ENCODE data around the gene AKR1E2.

The AKR1E2 gene

DNA sequence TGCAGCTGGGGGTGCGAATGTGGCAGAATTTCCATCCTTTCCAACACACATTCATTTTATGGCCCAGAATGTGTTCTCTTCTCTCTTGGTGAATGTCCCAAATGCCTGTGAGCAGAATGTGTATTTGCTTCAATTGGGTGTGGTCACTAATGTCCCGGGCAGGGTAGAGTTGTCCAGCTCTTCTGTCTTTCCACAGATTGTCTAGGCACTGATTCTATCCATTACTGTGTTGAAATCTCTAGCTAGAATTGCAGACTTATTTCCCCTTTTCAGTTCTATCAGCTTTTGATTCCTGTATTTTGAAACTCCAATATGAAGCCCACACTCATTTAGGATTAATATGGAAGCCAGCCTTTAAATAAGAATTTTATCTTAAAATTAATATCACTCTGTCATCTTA is 14.0 kb upstream of the AKR1E2 start (continued):
- TF ChIP-seq, protein P1, sequence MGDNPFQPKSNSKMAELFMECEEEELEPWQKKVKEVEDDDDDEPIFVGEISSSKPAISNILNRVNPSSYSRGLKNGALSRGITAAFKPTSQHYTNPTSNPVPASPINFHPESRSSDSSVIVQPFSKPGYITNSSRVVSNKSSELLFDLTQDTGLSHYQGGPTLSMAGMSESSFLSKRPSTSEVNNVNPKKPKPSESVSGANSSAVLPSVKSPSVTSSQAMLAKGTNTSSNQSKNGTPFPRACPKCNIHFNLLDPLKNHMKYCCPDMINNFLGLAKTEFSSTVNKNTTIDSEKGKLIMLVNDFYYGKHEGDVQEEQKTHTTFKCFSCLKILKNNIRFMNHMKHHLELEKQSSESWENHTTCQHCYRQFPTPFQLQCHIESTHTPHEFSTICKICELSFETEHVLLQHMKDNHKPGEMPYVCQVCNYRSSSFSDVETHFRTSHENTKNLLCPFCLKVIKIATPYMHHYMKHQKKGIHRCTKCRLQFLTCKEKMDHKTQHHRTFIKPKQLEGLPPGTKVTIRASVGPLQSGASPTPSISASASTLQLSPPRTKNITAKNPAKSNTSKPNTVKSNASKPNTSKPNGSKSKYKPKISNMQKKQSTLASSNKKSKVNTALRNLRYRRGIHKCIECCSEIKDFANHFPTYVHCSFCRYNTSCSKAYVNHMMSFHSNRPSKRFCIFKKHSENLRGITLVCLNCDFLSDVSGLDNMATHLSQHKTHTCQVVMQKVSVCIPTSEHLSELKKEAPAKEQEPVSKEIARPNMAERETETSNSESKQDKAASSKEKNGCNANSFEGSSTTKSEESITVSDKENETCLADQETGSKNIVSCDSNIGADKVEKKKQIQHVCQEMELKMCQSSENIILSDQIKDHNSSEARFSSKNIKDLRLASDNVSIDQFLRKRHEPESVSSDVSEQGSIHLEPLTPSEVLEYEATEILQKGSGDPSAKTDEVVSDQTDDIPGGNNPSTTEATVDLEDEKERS (tag by site-specific recombination; IDR thresholded peaks at IDR 0.05): no peak
- TF ChIP-seq ZNF184 (tag by site-specific recombination; IDR thresholded peaks at IDR 0.05): no peak
- TF ChIP-seq BCL11B (tag by site-specific recombination; IDR thresholded peaks at IDR 0.05; ENCODE audit: low read depth): no peak
- no peak for TF ChIP-seq ZFHX2 (tag by site-specific recombination; conservative IDR thresholded peaks at IDR 0.05)

DNA sequence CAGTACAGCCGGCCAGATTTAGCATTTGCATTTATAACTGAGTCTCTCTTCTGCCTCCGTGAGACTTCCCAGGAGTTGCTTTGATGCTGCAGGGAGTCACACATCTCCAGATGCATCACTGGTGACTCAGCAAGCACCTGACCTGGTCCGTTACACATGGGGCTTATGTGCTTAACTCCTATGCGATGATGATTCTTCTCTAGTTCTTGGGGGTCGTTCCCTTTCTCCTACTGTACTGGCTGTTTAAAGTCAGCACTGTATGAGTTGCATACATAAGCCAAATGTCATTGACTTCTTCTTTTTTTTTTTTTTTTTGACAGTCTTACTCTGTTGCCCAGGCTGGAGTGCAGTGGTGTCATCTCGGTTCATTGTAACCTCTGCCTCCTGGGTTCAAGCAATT is 13.0 kb upstream of the AKR1E2 start:
- CTCF ChIA-PET: interaction anchor here (0.9 to 4.2 kb wide), 7 partner anchors 8 to 621 kb away, joined by 3 to 31 read pairs (median 6); no protein-coding TSS in a partner anchor
- no peak overlapping the region for H3K27ac ChIP-seq (ENCODE audit: extremely low read depth, low read depth, low read length)
- H3K4me1 ChIP-seq (ENCODE audit: control insufficient read depth, insufficient read depth, low read length): no peaks in the 10 kb centered on the region
- H3K9me3 ChIP-seq (ENCODE audit: control insufficient read depth, insufficient read depth, low read depth, low read length): no peaks in the 10 kb centered on the region
- TF ChIP-seq KLF16 (tag by site-specific recombination; IDR thresholded peaks at IDR 0.05) (no peak), ZNF529 (tag by site-specific recombination; IDR thresholded peaks at IDR 0.05; ENCODE audit: insufficient replicate concordance) (no peak), ZNF121 (tag by site-specific recombination; IDR thresholded peaks at IDR 0.05) (no peak)
- TF ChIP-seq, protein P2, sequence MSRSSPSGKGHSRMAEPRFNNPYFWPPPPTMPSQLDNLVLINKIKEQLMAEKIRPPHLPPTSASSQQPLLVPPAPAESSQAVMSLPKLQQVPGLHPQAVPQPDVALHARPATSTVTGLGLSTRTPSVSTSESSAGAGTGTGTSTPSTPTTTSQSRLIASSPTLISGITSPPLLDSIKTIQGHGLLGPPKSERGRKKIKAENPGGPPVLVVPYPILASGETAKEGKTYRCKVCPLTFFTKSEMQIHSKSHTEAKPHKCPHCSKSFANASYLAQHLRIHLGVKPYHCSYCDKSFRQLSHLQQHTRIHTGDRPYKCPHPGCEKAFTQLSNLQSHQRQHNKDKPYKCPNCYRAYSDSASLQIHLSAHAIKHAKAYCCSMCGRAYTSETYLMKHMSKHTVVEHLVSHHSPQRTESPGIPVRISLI (tag by site-specific recombination; IDR thresholded peaks at IDR 0.05): peak; percentile 74
- H3K4me3 ChIP-seq (ENCODE audit: low read depth, low read length): no peak overlapping the region
- H3K36me3 ChIP-seq (ENCODE audit: control insufficient read depth in 2 of 2, insufficient read depth in 1 of 2, low read length in 2 of 2): no peaks in the 10 kb centered on the region
- POLR2A ChIA-PET: no interaction called here

DNA sequence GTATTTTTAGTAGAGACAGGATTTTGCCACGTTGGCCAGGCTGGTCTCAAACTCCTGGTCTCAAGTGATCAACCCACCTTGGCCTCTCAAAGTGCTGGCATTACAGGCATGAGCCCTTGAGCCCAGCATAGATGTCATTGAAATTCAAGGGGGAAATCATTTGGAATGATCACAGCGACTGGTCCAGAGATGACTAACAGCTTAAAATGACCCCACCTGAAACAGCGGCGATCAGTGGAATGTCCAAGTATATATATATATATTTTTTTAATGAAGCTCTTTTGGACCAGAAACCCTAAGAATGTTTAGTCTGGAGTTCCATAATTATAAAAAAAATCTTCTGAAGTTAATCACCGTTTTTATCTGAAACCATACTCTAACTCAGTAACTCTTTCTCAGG is 12.5 kb upstream of the AKR1E2 start:
- H3K4me1 ChIP-seq (ENCODE audit: control insufficient read depth, insufficient read depth, low read length): no peaks in the 10 kb centered on the region
- TF ChIP-seq ZNF626 (tag by site-specific recombination; IDR thresholded peaks at IDR 0.05): no peak
- TF ChIP-seq ZNF555 (tag by site-specific recombination; conservative IDR thresholded peaks at IDR 0.05): no peak
- no peak for TF ChIP-seq ZNF266 (tag by site-specific recombination; IDR thresholded peaks at IDR 0.05; ENCODE audit: low read depth)
- no peak for TF ChIP-seq ZNF521 (tag by site-specific recombination; IDR thresholded peaks at IDR 0.05)
- TF ChIP-seq KLF1 (tag by site-specific recombination; IDR thresholded peaks at IDR 0.05): no peak
- TF ChIP-seq ZNF596 (tag by site-specific recombination; IDR thresholded peaks at IDR 0.05): no peak
- TF ChIP-seq, protein P3, sequence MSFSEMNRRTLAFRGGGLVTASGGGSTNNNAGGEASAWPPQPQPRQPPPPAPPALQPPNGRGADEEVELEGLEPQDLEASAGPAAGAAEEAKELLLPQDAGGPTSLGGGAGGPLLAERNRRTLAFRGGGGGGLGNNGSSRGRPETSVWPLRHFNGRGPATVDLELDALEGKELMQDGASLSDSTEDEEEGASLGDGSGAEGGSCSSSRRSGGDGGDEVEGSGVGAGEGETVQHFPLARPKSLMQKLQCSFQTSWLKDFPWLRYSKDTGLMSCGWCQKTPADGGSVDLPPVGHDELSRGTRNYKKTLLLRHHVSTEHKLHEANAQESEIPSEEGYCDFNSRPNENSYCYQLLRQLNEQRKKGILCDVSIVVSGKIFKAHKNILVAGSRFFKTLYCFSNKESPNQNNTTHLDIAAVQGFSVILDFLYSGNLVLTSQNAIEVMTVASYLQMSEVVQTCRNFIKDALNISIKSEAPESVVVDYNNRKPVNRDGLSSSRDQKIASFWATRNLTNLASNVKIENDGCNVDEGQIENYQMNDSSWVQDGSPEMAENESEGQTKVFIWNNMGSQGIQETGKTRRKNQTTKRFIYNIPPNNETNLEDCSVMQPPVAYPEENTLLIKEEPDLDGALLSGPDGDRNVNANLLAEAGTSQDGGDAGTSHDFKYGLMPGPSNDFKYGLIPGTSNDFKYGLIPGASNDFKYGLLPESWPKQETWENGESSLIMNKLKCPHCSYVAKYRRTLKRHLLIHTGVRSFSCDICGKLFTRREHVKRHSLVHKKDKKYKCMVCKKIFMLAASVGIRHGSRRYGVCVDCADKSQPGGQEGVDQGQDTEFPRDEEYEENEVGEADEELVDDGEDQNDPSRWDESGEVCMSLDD (tag by site-specific recombination; IDR thresholded peaks at IDR 0.05): no peak
- TF ChIP-seq, protein P4, sequence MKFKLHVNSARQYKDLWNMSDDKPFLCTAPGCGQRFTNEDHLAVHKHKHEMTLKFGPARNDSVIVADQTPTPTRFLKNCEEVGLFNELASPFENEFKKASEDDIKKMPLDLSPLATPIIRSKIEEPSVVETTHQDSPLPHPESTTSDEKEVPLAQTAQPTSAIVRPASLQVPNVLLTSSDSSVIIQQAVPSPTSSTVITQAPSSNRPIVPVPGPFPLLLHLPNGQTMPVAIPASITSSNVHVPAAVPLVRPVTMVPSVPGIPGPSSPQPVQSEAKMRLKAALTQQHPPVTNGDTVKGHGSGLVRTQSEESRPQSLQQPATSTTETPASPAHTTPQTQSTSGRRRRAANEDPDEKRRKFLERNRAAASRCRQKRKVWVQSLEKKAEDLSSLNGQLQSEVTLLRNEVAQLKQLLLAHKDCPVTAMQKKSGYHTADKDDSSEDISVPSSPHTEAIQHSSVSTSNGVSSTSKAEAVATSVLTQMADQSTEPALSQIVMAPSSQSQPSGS (tag by site-specific recombination; IDR thresholded peaks at IDR 0.05; ENCODE audit: low read depth): no peak
- TF ChIP-seq, protein P5, sequence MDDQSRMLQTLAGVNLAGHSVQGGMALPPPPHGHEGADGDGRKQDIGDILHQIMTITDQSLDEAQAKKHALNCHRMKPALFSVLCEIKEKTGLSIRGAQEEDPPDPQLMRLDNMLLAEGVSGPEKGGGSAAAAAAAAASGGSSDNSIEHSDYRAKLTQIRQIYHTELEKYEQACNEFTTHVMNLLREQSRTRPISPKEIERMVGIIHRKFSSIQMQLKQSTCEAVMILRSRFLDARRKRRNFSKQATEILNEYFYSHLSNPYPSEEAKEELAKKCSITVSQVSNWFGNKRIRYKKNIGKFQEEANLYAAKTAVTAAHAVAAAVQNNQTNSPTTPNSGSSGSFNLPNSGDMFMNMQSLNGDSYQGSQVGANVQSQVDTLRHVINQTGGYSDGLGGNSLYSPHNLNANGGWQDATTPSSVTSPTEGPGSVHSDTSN (CRISPR knock-in tag; IDR thresholded peaks at IDR 0.05): no peak
- no peak for TF ChIP-seq ZNF23 (tag by site-specific recombination; IDR thresholded peaks at IDR 0.05; ENCODE audit: borderline replicate concordance)
- no peak for TF ChIP-seq ZNF221 (tag by site-specific recombination; IDR thresholded peaks at IDR 0.05; ENCODE audit: borderline replicate concordance)
- TF ChIP-seq ZNF658 (tag by site-specific recombination; IDR thresholded peaks at IDR 0.05): no peak
- no peak for TF ChIP-seq ZXDB (tag by site-specific recombination; IDR thresholded peaks at IDR 0.05)
- no peaks in the 10 kb centered on the region for H3K9me3 ChIP-seq (ENCODE audit: control insufficient read depth, insufficient read depth, low read depth, low read length)
- no peak overlapping the region for H3K4me3 ChIP-seq (ENCODE audit: low read depth, low read length)
- CTCF ChIA-PET: interaction anchor here (0.7 to 4.2 kb wide), 9 partner anchors 11 to 620 kb away, joined by 3 to 31 read pairs (median 6); no protein-coding TSS in a partner anchor
- POLR2A ChIA-PET: no interaction called here
- no peak overlapping the region for H3K27ac ChIP-seq (ENCODE audit: extremely low read depth, low read depth, low read length)
- no peaks in the 10 kb centered on the region for H3K36me3 ChIP-seq (ENCODE audit: control insufficient read depth in 2 of 2, insufficient read depth in 1 of 2, low read length in 2 of 2)

All from HEK293 (cell line).